GM18517 (cell line): Measurements from ENCODE around the gene LRRC38.
"Not testable (repeated sequence)": the region's sequence is repeated elsewhere in the genome, so short reads cannot be mapped to it uniquely, and the experiment has no call there.

Experiments
- ATAC-seq: cut with Tn5 transposase; IDR thresholded peaks from one replicate; pipeline ENCODE4 v1.9.1; 2021; ENCODE audit warnings: mild to moderate bottlenecking, moderate library complexity; ENCODE audit not compliant: unreplicated experiment

Gene LRRC38

GRCh38 chr1:13478692-13479091, 35.1 kb downstream of the LRRC38 start:
- no peak for ATAC-seq

- no peak for ATAC-seq
Measured at GRCh38 chr1:13469343-13469742, 44.5 kb downstream of the LRRC38 start.

GRCh38 chr1:13465515-13465914, 48.3 kb downstream of the LRRC38 start:
- ATAC-seq = no peak

GRCh38 chr1:13462682-13463081, 51.1 kb downstream of the LRRC38 start:
- ATAC-seq = no peak

- no peak for ATAC-seq
Measured at GRCh38 chr1:13461977-13462376, 51.8 kb downstream of the LRRC38 start.

- ATAC-seq = no peak
Measured at GRCh38 chr1:13456904-13457532, 56.8 kb downstream of the LRRC38 start.

- ATAC-seq = no peak
Measured at GRCh38 chr1:13451399-13451965, 62.3 kb downstream of the LRRC38 start.

- no peak for ATAC-seq
Measured at GRCh38 chr1:13450204-13450603, 63.6 kb downstream of the LRRC38 start.

- ATAC-seq = no peak
Measured at GRCh38 chr1:13443335-13443979, 70.3 kb downstream of the LRRC38 start.

- not testable (repeated sequence) for ATAC-seq
Measured at GRCh38 chr1:13439104-13439783, 74.6 kb downstream of the LRRC38 start.

GRCh38 chr1:13435458-13435857, 78.3 kb downstream of the LRRC38 start:
- no peak for ATAC-seq

GRCh38 chr1:13433694-13434358, 80.0 kb downstream of the LRRC38 start:
- ATAC-seq = not testable (repeated sequence)

- no peak for ATAC-seq
Measured at GRCh38 chr1:13432251-13432650, 81.6 kb downstream of the LRRC38 start.

GRCh38 chr1:13430495-13430894, 83.3 kb downstream of the LRRC38 start:
- no peak for ATAC-seq
